H9 (cell line): ENCODE data around the gene AGMO. TPM values are rescaled to one million over a fixed set of nuclear protein-coding genes. Genes with fewer than 3 reads are reported as not detected.

ENCODE experiments used
- DNase-seq: peaks from one replicate; pipeline ENCODE4 v3.0.0-alpha.2; 2017
- H2AFZ ChIP-seq: one replicate; pipeline ENCODE4 v1.6.1; 2013; ENCODE audit warnings: mild to moderate bottlenecking, low read length, control low read depth, moderate library complexity
- H2AK5ac ChIP-seq: 2 replicates; pipeline ENCODE4 v1.6.1; 2013; ENCODE audit warnings: low read length, control low read depth, mixed read lengths; ENCODE audit not compliant: insufficient read length
- H2BK120ac ChIP-seq: one replicate; pipeline ENCODE4 v1.6.1; 2013; ENCODE audit warnings: low read depth, mild to moderate bottlenecking, low read length, control low read depth, inconsistent platforms; ENCODE audit not compliant: poor library complexity, severe bottlenecking
- H2BK12ac ChIP-seq: 2 replicates; pipeline ENCODE4 v1.6.1; 2013; ENCODE audit warnings: low read length, control low read depth, mixed read lengths, low read depth; ENCODE audit not compliant: insufficient read length
- H2BK15ac ChIP-seq: 2 replicates; pipeline ENCODE4 v1.6.1; 2013; ENCODE audit warnings: low read depth, low read length, control low read depth
- H2BK20ac ChIP-seq: one replicate; pipeline ENCODE4 v1.6.1; 2013; ENCODE audit warnings: low read depth, mild to moderate bottlenecking, low read length, control low read depth, inconsistent platforms; ENCODE audit not compliant: poor library complexity, severe bottlenecking
- H2BK5ac ChIP-seq: 2 replicates; pipeline ENCODE4 v1.6.1; 2013; ENCODE audit warnings: low read length, control low read depth, mixed read lengths; ENCODE audit not compliant: insufficient read length
- H3K14ac ChIP-seq: 2 replicates; pipeline ENCODE4 v1.6.1; 2013; ENCODE audit warnings: low read length, control low read depth; ENCODE audit not compliant: insufficient read depth
- H3K18ac ChIP-seq: 2 replicates; pipeline ENCODE4 v1.6.1; 2013; ENCODE audit warnings: low read depth, mild to moderate bottlenecking, mixed read lengths, low read length, control low read depth; ENCODE audit not compliant: insufficient read length
- H3K23ac ChIP-seq: 2 replicates; pipeline ENCODE4 v1.6.1; 2013; ENCODE audit warnings: low read length, control low read depth, mixed read lengths, low read depth; ENCODE audit not compliant: insufficient read length
- H3K23me2 ChIP-seq: 2 replicates; pipeline ENCODE4 v1.6.1; 2013; ENCODE audit warnings: low read depth, mild to moderate bottlenecking, mixed read lengths, low read length, control low read depth; ENCODE audit not compliant: insufficient read length, poor library complexity, severe bottlenecking
- H3K27ac ChIP-seq: 2 replicates; pipeline ENCODE4 v1.5.1; 2013; ENCODE audit warnings: low read length, control low read depth, mixed read lengths, low read depth; ENCODE audit not compliant: insufficient read length
- H3K27me3 ChIP-seq: 2 replicates; pipeline ENCODE4 v1.6.1; 2013; ENCODE audit warnings: low read length, control low read depth, inconsistent platforms; ENCODE audit not compliant: insufficient read depth
- H3K4ac ChIP-seq: 2 replicates; pipeline ENCODE4 v1.6.1; 2013; ENCODE audit warnings: low read depth, mild to moderate bottlenecking, control low read depth, inconsistent platforms, low read length, moderate library complexity
- H3K4me1 ChIP-seq: 2 replicates; pipeline ENCODE4 v1.6.1; 2013; ENCODE audit warnings: low read length, control low read depth, inconsistent platforms; ENCODE audit not compliant: insufficient read depth
- H3K4me2 ChIP-seq: 2 replicates; pipeline ENCODE4 v1.6.1; 2013; ENCODE audit warnings: low read length, control low read depth, mixed read lengths; ENCODE audit not compliant: insufficient read length, insufficient read depth
- H3K56ac ChIP-seq: 2 replicates; pipeline ENCODE4 v1.6.1; 2013; ENCODE audit warnings: low read depth, mild to moderate bottlenecking, mixed read lengths, low read length, control low read depth; ENCODE audit not compliant: insufficient read length
- H3K79me1 ChIP-seq: 2 replicates; pipeline ENCODE4 v1.6.1; 2013; ENCODE audit warnings: low read depth, mild to moderate bottlenecking, moderate library complexity, low read length, control low read depth, inconsistent platforms; ENCODE audit not compliant: insufficient read depth, poor library complexity, severe bottlenecking
- H3K79me2 ChIP-seq: 2 replicates; pipeline ENCODE4 v1.6.1; 2013; ENCODE audit warnings: low read length, control low read depth, inconsistent platforms; ENCODE audit not compliant: insufficient read depth
- H3K9ac ChIP-seq: 2 replicates; pipeline ENCODE4 v1.6.1; 2013; ENCODE audit warnings: low read length, control low read depth, mixed read lengths; ENCODE audit not compliant: insufficient read length; ENCODE audit errors: extremely low read depth
- H3K9me3 ChIP-seq: one replicate; pipeline ENCODE4 v1.6.1; 2013; ENCODE audit warnings: low read depth, low read length, inconsistent platforms; ENCODE audit not compliant: control insufficient read depth
- H3T11ph ChIP-seq: one replicate; pipeline ENCODE4 v1.6.1; 2013; ENCODE audit warnings: mild to moderate bottlenecking, low read length, control low read depth, inconsistent platforms
- H4K20me1 ChIP-seq: one replicate; pipeline ENCODE4 v1.6.1; 2013; ENCODE audit not compliant: control insufficient read depth, insufficient read length, insufficient read depth
- H4K5ac ChIP-seq: 2 replicates; pipeline ENCODE4 v1.6.1; 2013; ENCODE audit warnings: low read depth, mild to moderate bottlenecking, mixed read lengths, low read length, control low read depth; ENCODE audit not compliant: insufficient read length
- H4K8ac ChIP-seq: replicated peaks from 2 replicates; pipeline ENCODE4 v1.6.1; 2013; ENCODE audit warnings: low read length, control low read depth, mixed read lengths, low read depth; ENCODE audit not compliant: insufficient read length
- H4K91ac ChIP-seq: 2 replicates; pipeline ENCODE4 v1.6.1; 2013; ENCODE audit warnings: low read depth, mild to moderate bottlenecking, moderate library complexity, mixed read lengths, low read length, control low read depth; ENCODE audit not compliant: insufficient read length
- H3K27ac Mint-ChIP-seq, 3 experiments: 2 replicates in 2 of 3; 3 replicates in 1 of 3; pipeline ENCODE4 v1.8.0; 2020 to 2021; ENCODE audit warnings: mixed read lengths in 3 of 3, mild to moderate bottlenecking in 1 of 3, moderate library complexity in 1 of 3
- H3K27me3 Mint-ChIP-seq: 2 replicates; pipeline ENCODE4 v1.8.0; 2021; ENCODE audit warnings: low read depth, mild to moderate bottlenecking, moderate library complexity, mixed read lengths
- H3K36me3 Mint-ChIP-seq, 3 experiments: 2 replicates in 2 of 3; 3 replicates in 1 of 3; pipeline ENCODE4 v1.8.0; 2020 to 2021; ENCODE audit warnings: low read depth in 3 of 3, mixed read lengths in 3 of 3; ENCODE audit not compliant: insufficient read depth in 1 of 3
- H3K4me1 Mint-ChIP-seq, 2 experiments: 2 replicates each; pipeline ENCODE4 v1.8.0; 2020; ENCODE audit warnings: mixed read lengths in 2 of 2
- H3K4me3 Mint-ChIP-seq, 2 experiments: 2 replicates in 1 of 2; 3 replicates in 1 of 2; pipeline ENCODE4 v1.8.0; 2020 to 2021; ENCODE audit warnings: mild to moderate bottlenecking in 2 of 2, mixed read lengths in 2 of 2, moderate library complexity in 1 of 2
- H3K9me3 Mint-ChIP-seq, 2 experiments: 2 replicates in 1 of 2; 3 replicates in 1 of 2; pipeline ENCODE4 v1.8.0; 2020; ENCODE audit warnings: mild to moderate bottlenecking in 2 of 2, mixed read lengths in 2 of 2, moderate library complexity in 1 of 2
- CTCF ChIP-seq: fragments of 200-600 bp; sonication (generic); conservative IDR thresholded peaks from 3 replicates; pipeline ENCODE4 v1.8.0; 2021; ENCODE audit warnings: antibody characterized with exemption, mild to moderate bottlenecking
- total RNA-seq: library from RNA; stranded (reverse); gene quantifications from 2 replicates; pipeline ENCODE4 v1.2.1, GENCODE V29; 2021

Gene AGMO
- total RNA-seq, 1 experiment from 2014 or later: 0.70 TPM

- Mint-ChIP-seq H3K27ac (no peak overlapping the region), H3K9me3 (peaks cover 0 to 3% of the 10 kb centered on the region in 2 experiments; a peak in 1 of 5 replicates), H3K27me3 (no peaks in the 10 kb centered on the region), H3K4me3 (no peak overlapping the region), H3K4me1 (no peaks in the 10 kb centered on the region), H3K36me3 (peaks cover 0 to 4% (median 0%) of the 10 kb centered on the region in 3 experiments; a peak in 2 of 7 replicates)
- H4K5ac ChIP-seq: no peak overlapping the region
- no peaks in the 10 kb centered on the region for H4K20me1 ChIP-seq
- H3K9ac ChIP-seq: no peak overlapping the region
- no peak overlapping the region for H3T11ph ChIP-seq
- no peak overlapping the region for H4K8ac ChIP-seq
- H3K4me2 ChIP-seq: no peak overlapping the region
- no peak overlapping the region for H3K18ac ChIP-seq
- H2AK5ac ChIP-seq: no peak overlapping the region
- no peak overlapping the region for H4K91ac ChIP-seq
- H3K4ac ChIP-seq: no peak overlapping the region
- no peaks in the 10 kb centered on the region for H3K27me3 ChIP-seq
- no peak overlapping the region for H3K23ac ChIP-seq
- H3K23me2 ChIP-seq: no peaks in the 10 kb centered on the region
- no peaks in the 10 kb centered on the region for H3K4me1 ChIP-seq
- no peak for TF ChIP-seq CTCF
- H3K79me1 ChIP-seq: no peaks in the 10 kb centered on the region
- no peak overlapping the region for H2BK12ac ChIP-seq
- no peak overlapping the region for H3K14ac ChIP-seq
- H3K56ac ChIP-seq: no peak overlapping the region
- H2BK5ac ChIP-seq: no peak overlapping the region
- H2BK20ac ChIP-seq: no peak overlapping the region
- no peaks in the 10 kb centered on the region for H3K9me3 ChIP-seq
- H3K27ac ChIP-seq: no peak overlapping the region
- H3K79me2 ChIP-seq: no peaks in the 10 kb centered on the region
- H2BK120ac ChIP-seq: no peak overlapping the region
- no peak for DNase-seq
- H2AFZ ChIP-seq: no peak overlapping the region
- no peak overlapping the region for H2BK15ac ChIP-seq
These were observed 255.5 kb downstream of the AGMO start for GRCh38 chr7:15306296-15306695.
